HEK293 (cell line): ENCODE measurements around the gene PRPF31.

Experiments used
- CTCF ChIA-PET: fragments of 350-600 bp; formaldehyde crosslinking; extraction: SDS; loops from one replicate; lab custom pipeline; 2021; ENCODE audit warnings: antibody characterized with exemption; lab: Yijun Ruan, JAX
- POLR2A ChIA-PET: fragments of 300-600 bp; formaldehyde crosslinking; extraction: SDS; loops from one replicate; lab custom pipeline; 2020; ENCODE audit warnings: antibody characterized with exemption, inconsistent platforms; lab: Yijun Ruan, JAX
- H3K27ac ChIP-seq: fragments of 200-500 bp; sonication (Bioruptor generic); 2 replicates; pipeline ENCODE4 v1.5.1; 2014; ENCODE audit warnings: low read depth, low read length, control low read depth, inconsistent platforms; ENCODE audit errors: extremely low read depth
- H3K36me3 ChIP-seq, 2 experiments: fragments of 200-500 bp in 1 of 2; sonication (Bioruptor generic) in 1 of 2; 1 replicate in 1 of 2; 2 replicates in 1 of 2; pipeline ENCODE4 v1.5.1; 2014 to 2017; ENCODE audit warnings: inconsistent platforms in 2 of 2, low read length in 2 of 2; ENCODE audit not compliant: control insufficient read depth in 2 of 2, insufficient read depth in 1 of 2
- H3K4me1 ChIP-seq: fragments of 200-500 bp; sonication (Bioruptor generic); 2 replicates; pipeline ENCODE4 v1.5.1; 2014; ENCODE audit warnings: mild to moderate bottlenecking, low read length, inconsistent platforms; ENCODE audit not compliant: control insufficient read depth, insufficient read depth
- H3K4me3 ChIP-seq: 2 replicates; pipeline ENCODE4 v1.5.1; 2011; ENCODE audit warnings: low read depth, mild to moderate bottlenecking, control low read depth, low read length, moderate library complexity
- H3K9me3 ChIP-seq: fragments of 200-500 bp; sonication (Bioruptor generic); 2 replicates; pipeline ENCODE4 v1.5.1; 2014; ENCODE audit warnings: low read depth, low read length, inconsistent platforms; ENCODE audit not compliant: control insufficient read depth, insufficient read depth
- EGR2 ChIP-seq: fragments of 450-650 bp; formaldehyde crosslinking; IDR thresholded peaks from 2 replicates; pipeline ENCODE4 v1.5.1; 2016; ENCODE audit warnings: low read depth, missing biosample characterization, missing genetic modification characterization
- GFI1B ChIP-seq: fragments of 450-650 bp; formaldehyde crosslinking; IDR thresholded peaks from 2 replicates; pipeline ENCODE4 v1.5.1; 2016; ENCODE audit warnings: missing biosample characterization, missing genetic modification characterization
- SCRT2 ChIP-seq: fragments of 450-650 bp; formaldehyde crosslinking; IDR thresholded peaks from 2 replicates; pipeline ENCODE4 v1.5.1; 2016; ENCODE audit warnings: missing biosample characterization, missing genetic modification characterization
- ZNF174 ChIP-seq: fragments of 450-650 bp; formaldehyde crosslinking; IDR thresholded peaks from 2 replicates; pipeline ENCODE4 v1.5.0; 2017; ENCODE audit warnings: missing biosample characterization, mild to moderate bottlenecking, missing genetic modification characterization
- ZNF2 ChIP-seq: fragments of 450-650 bp; formaldehyde crosslinking; IDR thresholded peaks from 2 replicates; pipeline ENCODE4 v1.5.1; 2016; ENCODE audit warnings: missing biosample characterization, missing genetic modification characterization
- ZNF214 ChIP-seq: fragments of 450-650 bp; formaldehyde crosslinking; IDR thresholded peaks from 2 replicates; pipeline ENCODE4 v1.5.1; 2017; ENCODE audit warnings: missing biosample characterization, mild to moderate bottlenecking, missing genetic modification characterization, borderline replicate concordance
- ZNF24 ChIP-seq: fragments of 450-650 bp; formaldehyde crosslinking; IDR thresholded peaks from 2 replicates; pipeline ENCODE4 v1.5.1; 2016; ENCODE audit warnings: missing biosample characterization, missing genetic modification characterization
- ZNF354C ChIP-seq: fragments of 450-650 bp; formaldehyde crosslinking; IDR thresholded peaks from 2 replicates; pipeline ENCODE4 v1.5.1; 2016; ENCODE audit warnings: missing biosample characterization, missing genetic modification characterization, low read depth, borderline replicate concordance
- ZNF391 ChIP-seq: fragments of 450-650 bp; formaldehyde crosslinking; IDR thresholded peaks from 2 replicates; pipeline ENCODE4 v1.5.1; 2016; ENCODE audit warnings: low read depth, missing biosample characterization, missing genetic modification characterization, borderline replicate concordance
- ZNF433 ChIP-seq: fragments of 450-650 bp; formaldehyde crosslinking; IDR thresholded peaks from 2 replicates; pipeline ENCODE4 v1.5.1; 2016; ENCODE audit warnings: missing biosample characterization, missing genetic modification characterization, low read depth
- ZNF610 ChIP-seq: fragments of 450-650 bp; formaldehyde crosslinking; IDR thresholded peaks from 2 replicates; pipeline ENCODE4 v1.5.1; 2016; ENCODE audit warnings: missing biosample characterization, missing genetic modification characterization, borderline replicate concordance
- ZNF629 ChIP-seq: fragments of 450-650 bp; formaldehyde crosslinking; IDR thresholded peaks from 2 replicates; pipeline ENCODE4 v1.5.1; 2017; ENCODE audit warnings: missing biosample characterization, missing genetic modification characterization
- ZNF670 ChIP-seq: fragments of 450-650 bp; formaldehyde crosslinking; IDR thresholded peaks from 2 replicates; pipeline ENCODE4 v1.5.1; 2016; ENCODE audit warnings: missing biosample characterization, missing genetic modification characterization, low read depth
- ZNF692 ChIP-seq: fragments of 450-650 bp; formaldehyde crosslinking; IDR thresholded peaks from 2 replicates; pipeline ENCODE4 v1.5.1; 2016; ENCODE audit warnings: missing biosample characterization, missing genetic modification characterization
- TF ChIP-seq, protein P1 (sequence below): fragments of 450-650 bp; formaldehyde crosslinking; conservative IDR thresholded peaks from 2 replicates; pipeline ENCODE4 v1.5.1; 2016; ENCODE audit warnings: low read depth, missing biosample characterization, missing genetic modification characterization
- TF ChIP-seq, protein P2 (sequence below): fragments of 450-650 bp; formaldehyde crosslinking; IDR thresholded peaks from 2 replicates; pipeline ENCODE4 v1.5.1; 2016; ENCODE audit warnings: missing biosample characterization, missing genetic modification characterization
- TF ChIP-seq, protein P3 (sequence below): fragments of 450-650 bp; formaldehyde crosslinking; IDR thresholded peaks from 2 replicates; pipeline ENCODE4 v1.5.1; 2017; ENCODE audit warnings: missing biosample characterization, missing genetic modification characterization
- TF ChIP-seq, protein P4 (sequence below): fragments of 450-650 bp; formaldehyde crosslinking; IDR thresholded peaks from 2 replicates; pipeline ENCODE4 v1.5.1; 2016; ENCODE audit warnings: missing biosample characterization, missing genetic modification characterization

Gene PRPF31

DNA sequence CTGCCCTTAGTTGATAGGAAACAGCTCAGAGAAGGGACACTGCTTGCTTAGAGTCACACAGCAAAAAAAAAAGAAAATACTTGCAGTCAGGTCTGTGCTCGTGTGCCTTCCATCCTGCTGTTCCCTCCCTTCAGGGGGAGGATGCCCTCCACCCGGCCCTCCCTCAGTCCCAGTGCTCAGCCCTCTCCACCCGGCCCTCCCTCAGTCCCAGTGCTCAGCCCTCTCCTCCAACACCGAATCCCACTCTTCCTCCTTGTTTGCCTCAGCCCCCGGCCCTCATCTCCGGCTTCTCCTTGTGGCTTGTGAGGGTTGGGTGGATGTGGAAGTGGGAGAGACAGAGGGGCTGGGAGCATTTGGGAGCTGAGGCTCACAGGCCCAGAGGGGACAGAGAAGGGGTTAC lies 5.9 kb upstream of the PRPF31 start:
- ChIA-PET CTCF (no interaction called here), POLR2A (interaction anchor here (0.6 kb wide), 1 partner anchor 27 kb away, joined by 4 read pairs; the partner anchor contains the start of gene CNOT3)
- H3K9me3 ChIP-seq, result no peaks in the 10 kb centered on the region
- peaks cover 80 to 81% of the 10 kb centered on the region in 2 experiments for H3K36me3 ChIP-seq
- no peak overlapping the region for H3K4me3 ChIP-seq
- peaks cover 3% of the 10 kb centered on the region; the same call in 1 of the 2 replicates for H3K4me1 ChIP-seq
- TF ChIP-seq, protein P1, sequence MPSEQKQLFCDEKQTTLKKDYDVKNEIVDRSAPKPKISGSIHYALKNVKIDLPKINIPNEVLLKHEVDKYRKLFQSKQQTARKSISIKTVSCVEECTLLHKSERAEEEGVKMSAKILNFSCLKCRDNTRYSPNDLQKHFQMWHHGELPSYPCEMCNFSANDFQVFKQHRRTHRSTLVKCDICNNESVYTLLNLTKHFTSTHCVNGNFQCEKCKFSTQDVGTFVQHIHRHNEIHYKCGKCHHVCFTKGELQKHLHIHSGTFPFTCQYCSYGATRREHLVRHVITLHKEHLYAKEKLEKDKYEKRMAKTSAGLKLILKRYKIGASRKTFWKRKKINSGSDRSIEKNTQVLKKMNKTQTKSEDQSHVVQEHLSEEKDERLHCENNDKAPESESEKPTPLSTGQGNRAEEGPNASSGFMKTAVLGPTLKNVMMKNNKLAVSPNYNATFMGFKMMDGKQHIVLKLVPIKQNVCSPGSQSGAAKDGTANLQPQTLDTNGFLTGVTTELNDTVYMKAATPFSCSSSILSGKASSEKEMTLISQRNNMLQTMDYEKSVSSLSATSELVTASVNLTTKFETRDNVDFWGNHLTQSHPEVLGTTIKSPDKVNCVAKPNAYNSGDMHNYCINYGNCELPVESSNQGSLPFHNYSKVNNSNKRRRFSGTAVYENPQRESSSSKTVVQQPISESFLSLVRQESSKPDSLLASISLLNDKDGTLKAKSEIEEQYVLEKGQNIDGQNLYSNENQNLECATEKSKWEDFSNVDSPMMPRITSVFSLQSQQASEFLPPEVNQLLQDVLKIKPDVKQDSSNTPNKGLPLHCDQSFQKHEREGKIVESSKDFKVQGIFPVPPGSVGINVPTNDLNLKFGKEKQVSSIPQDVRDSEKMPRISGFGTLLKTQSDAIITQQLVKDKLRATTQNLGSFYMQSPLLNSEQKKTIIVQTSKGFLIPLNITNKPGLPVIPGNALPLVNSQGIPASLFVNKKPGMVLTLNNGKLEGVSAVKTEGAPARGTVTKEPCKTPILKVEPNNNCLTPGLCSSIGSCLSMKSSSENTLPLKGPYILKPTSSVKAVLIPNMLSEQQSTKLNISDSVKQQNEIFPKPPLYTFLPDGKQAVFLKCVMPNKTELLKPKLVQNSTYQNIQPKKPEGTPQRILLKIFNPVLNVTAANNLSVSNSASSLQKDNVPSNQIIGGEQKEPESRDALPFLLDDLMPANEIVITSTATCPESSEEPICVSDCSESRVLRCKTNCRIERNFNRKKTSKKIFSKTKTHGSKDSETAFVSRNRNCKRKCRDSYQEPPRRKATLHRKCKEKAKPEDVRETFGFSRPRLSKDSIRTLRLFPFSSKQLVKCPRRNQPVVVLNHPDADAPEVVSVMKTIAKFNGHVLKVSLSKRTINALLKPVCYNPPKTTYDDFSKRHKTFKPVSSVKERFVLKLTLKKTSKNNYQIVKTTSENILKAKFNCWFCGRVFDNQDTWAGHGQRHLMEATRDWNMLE (tag by site-specific recombination), result no peak
- TF ChIP-seq EGR2 (tag by site-specific recombination), result peak; percentile 42; the same call in 1 of the 2 replicates
- TF ChIP-seq, protein P2, sequence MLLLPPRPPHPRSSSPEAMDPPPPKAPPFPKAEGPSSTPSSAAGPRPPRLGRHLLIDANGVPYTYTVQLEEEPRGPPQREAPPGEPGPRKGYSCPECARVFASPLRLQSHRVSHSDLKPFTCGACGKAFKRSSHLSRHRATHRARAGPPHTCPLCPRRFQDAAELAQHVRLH (tag by site-specific recombination), result no peak
- TF ChIP-seq, protein P3, sequence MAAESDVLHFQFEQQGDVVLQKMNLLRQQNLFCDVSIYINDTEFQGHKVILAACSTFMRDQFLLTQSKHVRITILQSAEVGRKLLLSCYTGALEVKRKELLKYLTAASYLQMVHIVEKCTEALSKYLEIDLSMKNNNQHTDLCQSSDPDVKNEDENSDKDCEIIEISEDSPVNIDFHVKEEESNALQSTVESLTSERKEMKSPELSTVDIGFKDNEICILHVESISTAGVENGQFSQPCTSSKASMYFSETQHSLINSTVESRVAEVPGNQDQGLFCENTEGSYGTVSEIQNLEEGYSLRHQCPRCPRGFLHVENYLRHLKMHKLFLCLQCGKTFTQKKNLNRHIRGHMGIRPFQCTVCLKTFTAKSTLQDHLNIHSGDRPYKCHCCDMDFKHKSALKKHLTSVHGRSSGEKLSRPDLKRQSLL (tag by site-specific recombination), result peak; percentile 25; the same call in 1 of the 2 replicates
- no peak for TF ChIP-seq ZNF433 (tag by site-specific recombination)
- TF ChIP-seq, all 188 proteins: peak for 2
- 0 out of 2 replicates have a peak overlapping the region, but pooled peaks have one; percentile 9 for H3K27ac ChIP-seq

DNA sequence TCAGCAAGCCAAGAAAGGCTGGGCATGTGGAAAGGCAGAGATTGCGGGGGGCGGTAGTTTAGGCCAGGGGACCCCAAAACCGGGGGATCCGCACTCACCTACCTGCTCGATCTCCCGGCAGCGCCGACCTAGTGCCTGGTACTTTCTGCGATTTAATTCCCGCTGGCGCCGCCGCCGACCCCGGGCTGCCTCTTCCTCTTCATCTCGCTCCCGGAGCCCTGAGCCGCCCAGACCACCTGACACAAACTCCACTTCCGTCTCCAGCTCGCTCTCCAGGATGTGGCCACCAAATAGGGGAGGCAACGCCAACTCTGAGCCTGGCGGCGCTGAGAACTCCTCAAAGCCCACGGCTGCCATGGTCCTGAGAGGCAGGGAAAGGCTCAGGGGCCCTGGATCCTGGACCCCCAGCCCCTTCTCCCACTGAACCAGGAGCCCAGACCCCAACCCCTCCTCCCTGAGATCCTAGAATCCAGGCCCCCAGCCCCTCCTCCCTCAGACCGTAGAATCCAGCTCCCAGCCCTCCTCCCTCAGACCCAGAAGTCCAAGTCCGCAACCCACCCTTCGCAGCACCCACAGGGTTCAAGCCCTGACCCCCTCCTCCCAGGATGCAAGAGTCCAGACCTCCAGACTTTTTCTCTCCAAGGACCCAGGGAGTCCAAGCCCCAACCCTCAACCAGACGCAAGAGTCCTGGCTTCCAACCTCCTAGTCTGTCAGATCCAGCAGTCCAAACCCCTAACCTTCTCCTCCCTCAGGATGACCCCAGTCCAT lies 1.0 kb upstream of the PRPF31 start:
- peaks cover 46 to 52% of the 10 kb centered on the region in 2 experiments for H3K36me3 ChIP-seq
- H3K4me3 ChIP-seq, result peak overlapping the region; percentile 95
- H3K4me1 ChIP-seq, result peaks cover 7% of the 10 kb centered on the region
- peak overlapping the region; percentile 80; the same call in 1 of the 2 replicates for H3K27ac ChIP-seq
- POLR2A ChIA-PET, result interaction anchor here (0.6 to 6.2 kb wide), 18 partner anchors 8 to 1572 kb away, joined by 3 to 116 read pairs (median 5); partner anchors contain the start of genes CNOT3, LENG1, LENG8 and MBOAT7
- TF ChIP-seq ZNF629 (tag by site-specific recombination) (no peak), SCRT2 (tag by site-specific recombination) (no peak), GFI1B (no peak), ZNF2 (tag by site-specific recombination) (no peak), ZNF214 (no peak)
- TF ChIP-seq, all 188 proteins: peak for 0
- H3K9me3 ChIP-seq, result no peaks in the 10 kb centered on the region
- CTCF ChIA-PET, result interaction anchor here (0.6 to 1.5 kb wide), 6 partner anchors 42 to 301 kb away, joined by 3 read pairs; partner anchors contain the start of genes MBOAT7 and TTYH1

DNA sequence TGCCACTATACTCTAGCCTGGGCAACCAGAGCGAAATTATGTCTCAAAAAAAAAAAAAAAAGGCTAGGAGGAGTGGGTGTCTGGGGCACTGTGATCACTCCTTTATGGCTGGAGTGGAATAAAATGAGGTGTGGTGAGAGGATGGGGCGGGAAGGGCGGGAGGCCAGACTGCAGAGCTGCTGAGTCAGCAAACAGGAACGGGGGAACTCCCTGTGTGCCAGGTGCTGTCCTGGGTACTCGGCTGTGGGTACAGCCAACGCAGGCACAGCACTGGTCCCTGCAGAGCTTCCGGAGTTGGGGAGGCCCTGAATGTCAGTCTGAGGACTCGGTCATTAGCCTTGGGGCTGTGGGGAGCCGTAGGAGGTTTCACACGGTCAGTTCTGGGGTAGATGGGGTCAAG lies 5.7 kb downstream of the PRPF31 start:
- Histone ChIP-seq H3K4me3 (no peak overlapping the region), H3K4me1 (peaks cover 3% of the 10 kb centered on the region), H3K9me3 (no peaks in the 10 kb centered on the region), H3K27ac (no peak overlapping the region), H3K36me3 (peaks cover 28 to 77% of the 10 kb centered on the region in 2 experiments)
- ChIA-PET CTCF (no interaction called here), POLR2A (interaction anchor here (2.4 kb wide), 1 partner anchor 16 kb away, joined by 9 read pairs; the partner anchor contains the start of gene CNOT3)
- no peak for TF ChIP-seq ZNF24 (tag by site-specific recombination)
- TF ChIP-seq, protein P4, sequence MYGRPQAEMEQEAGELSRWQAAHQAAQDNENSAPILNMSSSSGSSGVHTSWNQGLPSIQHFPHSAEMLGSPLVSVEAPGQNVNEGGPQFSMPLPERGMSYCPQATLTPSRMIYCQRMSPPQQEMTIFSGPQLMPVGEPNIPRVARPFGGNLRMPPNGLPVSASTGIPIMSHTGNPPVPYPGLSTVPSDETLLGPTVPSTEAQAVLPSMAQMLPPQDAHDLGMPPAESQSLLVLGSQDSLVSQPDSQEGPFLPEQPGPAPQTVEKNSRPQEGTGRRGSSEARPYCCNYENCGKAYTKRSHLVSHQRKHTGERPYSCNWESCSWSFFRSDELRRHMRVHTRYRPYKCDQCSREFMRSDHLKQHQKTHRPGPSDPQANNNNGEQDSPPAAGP (tag by site-specific recombination), result no peak
- no peak for TF ChIP-seq ZNF354C (tag by site-specific recombination)
- no peak for TF ChIP-seq ZNF692
- no peak for TF ChIP-seq ZNF391
- TF ChIP-seq ZNF174, result no peak
- no peak for TF ChIP-seq ZNF610 (tag by site-specific recombination)
- no peak for TF ChIP-seq ZNF670 (tag by site-specific recombination)
